H9 (cell line): Measurements from ENCODE around the gene ABCC3. TPM values are rescaled to one million over a fixed set of nuclear protein-coding genes. Genes with fewer than 3 reads are reported as not detected.

Experiments used
- DNase-seq: peaks from one replicate; pipeline ENCODE4 v3.0.0-alpha.2; 2017
- H2AFZ ChIP-seq: one replicate; pipeline ENCODE4 v1.6.1; 2013; ENCODE audit warnings: mild to moderate bottlenecking, low read length, control low read depth, moderate library complexity
- H2AK5ac ChIP-seq: 2 replicates; pipeline ENCODE4 v1.6.1; 2013; ENCODE audit warnings: low read length, control low read depth, mixed read lengths; ENCODE audit not compliant: insufficient read length
- H2BK120ac ChIP-seq: one replicate; pipeline ENCODE4 v1.6.1; 2013; ENCODE audit warnings: low read depth, mild to moderate bottlenecking, low read length, control low read depth, inconsistent platforms; ENCODE audit not compliant: poor library complexity, severe bottlenecking
- H2BK12ac ChIP-seq: 2 replicates; pipeline ENCODE4 v1.6.1; 2013; ENCODE audit warnings: low read length, control low read depth, mixed read lengths, low read depth; ENCODE audit not compliant: insufficient read length
- H2BK15ac ChIP-seq: 2 replicates; pipeline ENCODE4 v1.6.1; 2013; ENCODE audit warnings: low read depth, low read length, control low read depth
- H2BK20ac ChIP-seq: one replicate; pipeline ENCODE4 v1.6.1; 2013; ENCODE audit warnings: low read depth, mild to moderate bottlenecking, low read length, control low read depth, inconsistent platforms; ENCODE audit not compliant: poor library complexity, severe bottlenecking
- H2BK5ac ChIP-seq: 2 replicates; pipeline ENCODE4 v1.6.1; 2013; ENCODE audit warnings: low read length, control low read depth, mixed read lengths; ENCODE audit not compliant: insufficient read length
- H3K14ac ChIP-seq: 2 replicates; pipeline ENCODE4 v1.6.1; 2013; ENCODE audit warnings: low read length, control low read depth; ENCODE audit not compliant: insufficient read depth
- H3K18ac ChIP-seq: 2 replicates; pipeline ENCODE4 v1.6.1; 2013; ENCODE audit warnings: low read depth, mild to moderate bottlenecking, mixed read lengths, low read length, control low read depth; ENCODE audit not compliant: insufficient read length
- H3K23ac ChIP-seq: 2 replicates; pipeline ENCODE4 v1.6.1; 2013; ENCODE audit warnings: low read length, control low read depth, mixed read lengths, low read depth; ENCODE audit not compliant: insufficient read length
- H3K23me2 ChIP-seq: 2 replicates; pipeline ENCODE4 v1.6.1; 2013; ENCODE audit warnings: low read depth, mild to moderate bottlenecking, mixed read lengths, low read length, control low read depth; ENCODE audit not compliant: insufficient read length, poor library complexity, severe bottlenecking
- H3K27ac ChIP-seq: 2 replicates; pipeline ENCODE4 v1.5.1; 2013; ENCODE audit warnings: low read length, control low read depth, mixed read lengths, low read depth; ENCODE audit not compliant: insufficient read length
- H3K27me3 ChIP-seq: 2 replicates; pipeline ENCODE4 v1.6.1; 2013; ENCODE audit warnings: low read length, control low read depth, inconsistent platforms; ENCODE audit not compliant: insufficient read depth
- H3K4ac ChIP-seq: 2 replicates; pipeline ENCODE4 v1.6.1; 2013; ENCODE audit warnings: low read depth, mild to moderate bottlenecking, control low read depth, inconsistent platforms, low read length, moderate library complexity
- H3K4me1 ChIP-seq: 2 replicates; pipeline ENCODE4 v1.6.1; 2013; ENCODE audit warnings: low read length, control low read depth, inconsistent platforms; ENCODE audit not compliant: insufficient read depth
- H3K4me2 ChIP-seq: 2 replicates; pipeline ENCODE4 v1.6.1; 2013; ENCODE audit warnings: low read length, control low read depth, mixed read lengths; ENCODE audit not compliant: insufficient read length, insufficient read depth
- H3K56ac ChIP-seq: 2 replicates; pipeline ENCODE4 v1.6.1; 2013; ENCODE audit warnings: low read depth, mild to moderate bottlenecking, mixed read lengths, low read length, control low read depth; ENCODE audit not compliant: insufficient read length
- H3K79me1 ChIP-seq: 2 replicates; pipeline ENCODE4 v1.6.1; 2013; ENCODE audit warnings: low read depth, mild to moderate bottlenecking, moderate library complexity, low read length, control low read depth, inconsistent platforms; ENCODE audit not compliant: insufficient read depth, poor library complexity, severe bottlenecking
- H3K79me2 ChIP-seq: 2 replicates; pipeline ENCODE4 v1.6.1; 2013; ENCODE audit warnings: low read length, control low read depth, inconsistent platforms; ENCODE audit not compliant: insufficient read depth
- H3K9ac ChIP-seq: 2 replicates; pipeline ENCODE4 v1.6.1; 2013; ENCODE audit warnings: low read length, control low read depth, mixed read lengths; ENCODE audit not compliant: insufficient read length; ENCODE audit errors: extremely low read depth
- H3K9me3 ChIP-seq: one replicate; pipeline ENCODE4 v1.6.1; 2013; ENCODE audit warnings: low read depth, low read length, inconsistent platforms; ENCODE audit not compliant: control insufficient read depth
- H3T11ph ChIP-seq: one replicate; pipeline ENCODE4 v1.6.1; 2013; ENCODE audit warnings: mild to moderate bottlenecking, low read length, control low read depth, inconsistent platforms
- H4K20me1 ChIP-seq: one replicate; pipeline ENCODE4 v1.6.1; 2013; ENCODE audit not compliant: control insufficient read depth, insufficient read length, insufficient read depth
- H4K5ac ChIP-seq: 2 replicates; pipeline ENCODE4 v1.6.1; 2013; ENCODE audit warnings: low read depth, mild to moderate bottlenecking, mixed read lengths, low read length, control low read depth; ENCODE audit not compliant: insufficient read length
- H4K8ac ChIP-seq: replicated peaks from 2 replicates; pipeline ENCODE4 v1.6.1; 2013; ENCODE audit warnings: low read length, control low read depth, mixed read lengths, low read depth; ENCODE audit not compliant: insufficient read length
- H4K91ac ChIP-seq: 2 replicates; pipeline ENCODE4 v1.6.1; 2013; ENCODE audit warnings: low read depth, mild to moderate bottlenecking, moderate library complexity, mixed read lengths, low read length, control low read depth; ENCODE audit not compliant: insufficient read length
- H3K27ac Mint-ChIP-seq, 3 experiments: 2 replicates in 2 of 3; 3 replicates in 1 of 3; pipeline ENCODE4 v1.8.0; 2020 to 2021; ENCODE audit warnings: mixed read lengths in 3 of 3, mild to moderate bottlenecking in 1 of 3, moderate library complexity in 1 of 3
- H3K27me3 Mint-ChIP-seq: 2 replicates; pipeline ENCODE4 v1.8.0; 2021; ENCODE audit warnings: low read depth, mild to moderate bottlenecking, moderate library complexity, mixed read lengths
- H3K36me3 Mint-ChIP-seq, 3 experiments: 2 replicates in 2 of 3; 3 replicates in 1 of 3; pipeline ENCODE4 v1.8.0; 2020 to 2021; ENCODE audit warnings: low read depth in 3 of 3, mixed read lengths in 3 of 3; ENCODE audit not compliant: insufficient read depth in 1 of 3
- H3K4me1 Mint-ChIP-seq, 2 experiments: 2 replicates each; pipeline ENCODE4 v1.8.0; 2020; ENCODE audit warnings: mixed read lengths in 2 of 2
- H3K4me3 Mint-ChIP-seq, 2 experiments: 2 replicates in 1 of 2; 3 replicates in 1 of 2; pipeline ENCODE4 v1.8.0; 2020 to 2021; ENCODE audit warnings: mild to moderate bottlenecking in 2 of 2, mixed read lengths in 2 of 2, moderate library complexity in 1 of 2
- H3K9me3 Mint-ChIP-seq, 2 experiments: 2 replicates in 1 of 2; 3 replicates in 1 of 2; pipeline ENCODE4 v1.8.0; 2020; ENCODE audit warnings: mild to moderate bottlenecking in 2 of 2, mixed read lengths in 2 of 2, moderate library complexity in 1 of 2
- CTCF ChIP-seq: fragments of 200-600 bp; sonication (generic); conservative IDR thresholded peaks from 3 replicates; pipeline ENCODE4 v1.8.0; 2021; ENCODE audit warnings: antibody characterized with exemption, mild to moderate bottlenecking
- WGBS: extraction: QIAGEN DNeasy Blood & Tissue Kit; methylation state at CpG from one replicate; pipeline ENCODE4 v1.1.7; 2013; ENCODE audit warnings: missing lambda C conversion rate, low lambda C conversion rate, mixed read lengths; ENCODE audit not compliant: insufficient read length; ENCODE audit errors: extremely low coverage; 5-methylcytosine and 5-hydroxymethylcytosine counted together
- total RNA-seq: library from RNA; stranded (reverse); gene quantifications from 2 replicates; pipeline ENCODE4 v1.2.1, GENCODE V29; 2021

Gene ABCC3
- total RNA-seq, 1 experiment from 2014 or later, result 0.31 TPM

DNA sequence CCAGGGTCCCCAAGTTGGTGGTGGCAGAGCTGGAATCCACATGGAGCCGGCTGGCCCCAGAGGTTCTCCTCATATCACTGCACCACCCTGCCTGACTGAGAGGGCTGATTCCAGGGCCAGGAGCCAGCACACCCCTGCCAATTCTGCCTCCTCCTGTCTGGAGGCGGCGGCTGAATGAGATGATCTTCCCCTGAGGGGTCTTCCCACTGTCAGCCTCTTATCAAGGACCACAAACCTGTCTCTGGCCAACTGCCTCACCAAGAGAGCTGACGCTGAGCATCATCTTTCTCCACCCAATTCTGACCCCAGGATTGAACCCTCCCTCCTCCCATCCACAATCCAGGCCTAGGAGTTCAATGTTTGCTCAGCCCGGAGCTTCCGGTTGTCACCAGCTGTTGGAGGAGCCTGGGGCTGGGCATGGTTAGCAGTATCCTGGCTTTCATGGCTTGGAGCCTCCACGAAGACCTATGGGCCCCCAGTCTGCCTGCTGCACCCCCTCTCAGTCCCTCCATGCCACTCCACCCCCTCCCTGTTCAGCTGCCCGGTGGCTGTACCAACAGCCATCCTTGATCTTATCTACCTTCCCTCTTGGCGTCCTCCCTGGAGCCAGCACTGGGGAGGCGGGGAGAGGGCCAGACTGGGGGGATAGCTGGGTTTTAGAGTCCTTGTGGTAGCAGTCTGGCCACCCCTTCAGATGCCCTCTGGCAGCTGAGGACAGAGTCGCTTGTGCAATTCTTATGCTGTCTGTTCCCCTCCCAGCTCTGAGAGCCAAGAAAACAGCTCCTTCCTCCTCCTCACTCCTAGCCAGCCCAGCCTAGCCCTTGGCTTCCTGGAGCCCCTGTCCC is 25.6 kb downstream of the ABCC3 start:
- Histone ChIP-seq H4K20me1 (no peaks in the 10 kb centered on the region), H3T11ph (no peak overlapping the region), H3K9ac (no peak overlapping the region), H3K27ac (no peak overlapping the region), H2AK5ac (no peak overlapping the region), H3K79me2 (no peaks in the 10 kb centered on the region), H3K23ac (no peak overlapping the region), H2BK5ac (no peak overlapping the region), H4K91ac (no peak overlapping the region), H2BK20ac (no peak overlapping the region), H3K27me3 (no peaks in the 10 kb centered on the region), H3K23me2 (no peaks in the 10 kb centered on the region), H3K56ac (no peak overlapping the region), H3K4ac (no peak overlapping the region), H4K5ac (no peak overlapping the region), H2BK15ac (no peak overlapping the region), H4K8ac (no peak overlapping the region), H3K14ac (no peak overlapping the region), H3K9me3 (no peaks in the 10 kb centered on the region), H2AFZ (no peak overlapping the region), H3K79me1 (no peaks in the 10 kb centered on the region), H2BK12ac (no peak overlapping the region), H2BK120ac (no peak overlapping the region), H3K4me1 (peaks cover 6% of the 10 kb centered on the region; the same call in 1 of the 2 replicates), H3K4me2 (no peak overlapping the region), H3K18ac (no peak overlapping the region)
- no peaks in the 10 kb centered on the region for H3K9me3 Mint-ChIP-seq
- H3K4me3 Mint-ChIP-seq, result no peak overlapping the region; a peak in 1 of 5 replicates
- no peak for TF ChIP-seq CTCF
- DNase-seq, result no peak
- H3K36me3 Mint-ChIP-seq, result no peaks in the 10 kb centered on the region; a peak in 1 of 7 replicates
- H3K27me3 Mint-ChIP-seq, result peaks cover 10% of the 10 kb centered on the region
- H3K27ac Mint-ChIP-seq, result peak overlapping the region in 1 of 3 experiments; percentile 95; a peak in 2 of 7 replicates
- WGBS, result no CpG with 5 or more reads among the region's 11 CpGs
- H3K4me1 Mint-ChIP-seq, result peaks cover 25 to 27% of the 10 kb centered on the region in 2 experiments
